GM10266 (cell line): ENCODE results near the gene TNFRSF12A.
"Not testable (repeated sequence)": the region's sequence is repeated elsewhere in the genome, so short reads cannot be mapped to it uniquely, and the experiment has no call there.

Experiments
- DNase-seq: peaks from one replicate; pipeline ENCODE4 v3.0.0; 2012; ENCODE audit errors: extremely low spot score
- CTCF ChIP-seq: IDR thresholded peaks from 2 replicates; pipeline ENCODE4 v1.5.1; 2012; ENCODE audit warnings: mild to moderate bottlenecking, low read depth; ENCODE audit not compliant: control insufficient read depth, insufficient read depth; ENCODE audit errors: missing control alignments

TNFRSF12A gene

DNA sequence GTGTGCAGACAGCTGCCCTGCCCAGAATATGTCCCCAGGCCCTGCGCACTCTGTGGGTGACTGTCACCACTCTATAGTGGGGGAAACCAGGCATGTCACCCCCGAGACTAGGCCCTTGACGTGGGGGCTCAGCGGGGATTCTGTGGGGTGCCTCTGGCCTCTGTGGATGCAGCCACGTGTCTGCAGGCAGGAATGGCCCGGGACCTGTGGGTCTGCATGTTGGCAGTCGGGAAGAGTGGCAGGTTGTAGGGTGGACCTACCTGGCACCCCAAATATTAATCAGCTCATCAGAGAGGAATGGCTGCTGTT lies 46.2 kb downstream of the TNFRSF12A start:
- no peak for TF ChIP-seq CTCF
- DNase-seq: no peak

DNA sequence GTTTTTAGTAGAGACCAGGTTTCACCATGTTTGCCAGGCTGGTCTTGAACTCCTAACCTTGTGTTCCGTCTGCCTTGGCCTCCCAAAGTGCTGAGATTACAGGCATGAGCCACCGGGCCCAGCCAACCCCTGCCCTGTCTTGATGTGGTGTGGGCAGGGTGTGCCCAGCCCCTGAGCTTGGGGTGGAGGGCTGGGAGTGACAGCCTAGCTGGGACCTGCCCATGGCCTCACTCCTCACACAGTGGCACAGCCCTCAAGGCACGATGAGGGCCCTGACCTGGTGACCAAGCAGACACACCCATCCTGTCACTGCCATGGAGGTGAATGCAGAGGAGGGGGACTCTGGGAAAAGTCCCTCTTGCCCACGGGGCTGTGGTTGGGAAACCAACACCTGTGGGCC lies 48.3 kb downstream of the TNFRSF12A start:
- no peak for DNase-seq

GRCh38 chr16:3069146-3069545 lies 49.0 kb downstream of the TNFRSF12A start:
- not testable (repeated sequence) for DNase-seq

More for the DNA sequence above, 48.3 kb downstream of the TNFRSF12A start:
- TF ChIP-seq CTCF: no peak

- DNase-seq: no peak
Measured at GRCh38 chr16:3070608-3071111, 50.5 kb downstream of the TNFRSF12A start.

GRCh38 chr16:3071655-3072054 lies 51.5 kb downstream of the TNFRSF12A start:
- no peak for DNase-seq
- TF ChIP-seq CTCF: no peak

More at GRCh38 chr16:3070608-3071111, 50.5 kb downstream of the TNFRSF12A start:
- TF ChIP-seq CTCF: no peak
